Measurements from ENCODE around the gene BAIAP2.
A peak's percentile ranks its signal among the peaks of the same experiment; 100 is the strongest.

The BAIAP2 gene

GRCh38 chr17:81161972-81162371 lies 127.0 kb downstream of the BAIAP2 start:
- Histone ChIP-seq H3K27ac (no peak overlapping the region), H3K27me3 (ENCODE audit: insufficient read depth, low read depth, severe bottlenecking) (no peaks in the 10 kb centered on the region), H3K9me3 (ENCODE audit: severe bottlenecking) (no peaks in the 10 kb centered on the region), H3K4me3 (ENCODE audit: low read depth, low read length) (no peak overlapping the region), H3K36me3 (peaks cover 7% of the 10 kb centered on the region)
- DNase-seq = no peak
- TF ChIP-seq, protein P1, sequence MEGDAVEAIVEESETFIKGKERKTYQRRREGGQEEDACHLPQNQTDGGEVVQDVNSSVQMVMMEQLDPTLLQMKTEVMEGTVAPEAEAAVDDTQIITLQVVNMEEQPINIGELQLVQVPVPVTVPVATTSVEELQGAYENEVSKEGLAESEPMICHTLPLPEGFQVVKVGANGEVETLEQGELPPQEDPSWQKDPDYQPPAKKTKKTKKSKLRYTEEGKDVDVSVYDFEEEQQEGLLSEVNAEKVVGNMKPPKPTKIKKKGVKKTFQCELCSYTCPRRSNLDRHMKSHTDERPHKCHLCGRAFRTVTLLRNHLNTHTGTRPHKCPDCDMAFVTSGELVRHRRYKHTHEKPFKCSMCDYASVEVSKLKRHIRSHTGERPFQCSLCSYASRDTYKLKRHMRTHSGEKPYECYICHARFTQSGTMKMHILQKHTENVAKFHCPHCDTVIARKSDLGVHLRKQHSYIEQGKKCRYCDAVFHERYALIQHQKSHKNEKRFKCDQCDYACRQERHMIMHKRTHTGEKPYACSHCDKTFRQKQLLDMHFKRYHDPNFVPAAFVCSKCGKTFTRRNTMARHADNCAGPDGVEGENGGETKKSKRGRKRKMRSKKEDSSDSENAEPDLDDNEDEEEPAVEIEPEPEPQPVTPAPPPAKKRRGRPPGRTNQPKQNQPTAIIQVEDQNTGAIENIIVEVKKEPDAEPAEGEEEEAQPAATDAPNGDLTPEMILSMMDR (IDR thresholded peaks at IDR 0.05; ENCODE audit: low read depth, low read length) = no peak

DNA sequence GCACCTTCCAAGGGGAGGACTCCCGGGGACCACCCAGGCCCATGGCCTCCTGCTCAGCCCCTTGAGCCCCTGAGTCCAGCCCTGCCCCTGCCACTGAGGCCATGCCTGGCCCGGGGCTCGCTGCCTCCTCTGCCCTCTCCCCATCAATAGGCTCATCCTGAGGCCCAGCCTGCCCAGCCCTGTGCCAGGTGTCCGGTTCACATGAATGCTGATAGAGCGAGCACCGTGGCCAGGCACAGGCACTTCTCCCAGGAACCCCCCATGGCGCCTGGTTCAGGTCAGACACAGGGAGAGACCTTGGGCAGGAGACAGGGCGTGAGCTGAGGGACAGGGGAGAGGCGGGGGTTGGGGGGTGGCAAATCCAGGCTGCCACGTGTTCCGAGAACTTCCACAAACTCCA lies 127.5 kb downstream of the BAIAP2 start:
- Histone ChIP-seq H3K36me3 (peaks cover 7% of the 10 kb centered on the region), H3K27ac (no peak overlapping the region), H3K9me3 (ENCODE audit: severe bottlenecking) (no peaks in the 10 kb centered on the region), H3K27me3 (ENCODE audit: insufficient read depth, low read depth, severe bottlenecking) (no peaks in the 10 kb centered on the region), H3K4me3 (ENCODE audit: low read depth, low read length) (no peak overlapping the region)
- TF ChIP-seq, protein P1 (IDR thresholded peaks at IDR 0.05; ENCODE audit: low read depth, low read length) = no peak
- no peak for DNase-seq

GRCh38 chr17:81163051-81163695 lies 128.2 kb downstream of the BAIAP2 start:
- peaks cover 7% of the 10 kb centered on the region for H3K36me3 ChIP-seq
- H3K27me3 ChIP-seq (ENCODE audit: insufficient read depth, low read depth, severe bottlenecking) = no peaks in the 10 kb centered on the region
- no peak overlapping the region for H3K4me3 ChIP-seq (ENCODE audit: low read depth, low read length)
- H3K27ac ChIP-seq = peak overlapping the region; percentile 2; the same call in 1 of the 2 replicates
- TF ChIP-seq, protein P1 (IDR thresholded peaks at IDR 0.05; ENCODE audit: low read depth, low read length) = no peak
- no peaks in the 10 kb centered on the region for H3K9me3 ChIP-seq (ENCODE audit: severe bottlenecking)
- no peak for DNase-seq

DNA sequence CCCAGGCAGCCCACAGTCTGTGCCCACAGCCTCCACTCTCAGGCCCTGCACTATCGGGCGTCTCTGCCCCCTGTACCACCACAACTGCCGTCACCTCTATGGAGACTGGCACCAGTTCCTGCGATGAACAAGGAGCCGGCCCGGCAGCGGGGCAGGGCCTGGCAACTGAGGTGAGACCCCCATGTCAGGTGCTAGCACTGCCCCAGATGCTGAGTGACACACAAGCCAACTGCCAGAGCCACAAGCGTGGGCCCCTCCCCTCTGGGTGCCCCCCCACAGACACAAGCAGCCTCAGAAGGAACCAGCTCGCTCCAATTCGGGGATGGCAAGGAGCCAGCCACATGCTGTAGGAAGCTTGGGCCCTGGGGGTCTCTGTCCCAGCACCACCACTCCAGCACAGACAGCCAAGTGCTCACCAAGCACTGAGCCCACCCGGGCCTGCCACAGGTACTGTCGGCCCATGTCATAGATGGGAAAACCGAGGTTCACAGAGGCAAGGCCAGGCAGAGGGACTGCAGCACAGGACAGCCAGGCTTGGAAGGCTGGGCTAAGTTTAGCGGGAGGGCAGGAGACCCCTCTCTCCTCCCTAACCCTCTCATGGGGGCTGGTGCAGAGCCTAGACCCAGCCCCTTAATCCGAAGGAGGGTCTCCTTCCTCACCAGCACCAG lies 128.9 kb downstream of the BAIAP2 start:
- no peaks in the 10 kb centered on the region for H3K27me3 ChIP-seq (ENCODE audit: insufficient read depth, low read depth, severe bottlenecking)
- DNase-seq = no peak

GRCh38 chr17:81164371-81165245 lies 129.7 kb downstream of the BAIAP2 start:
- H3K27ac ChIP-seq = peak overlapping the region; percentile 89
- H3K36me3 ChIP-seq = peaks cover 7% of the 10 kb centered on the region
- H3K9me3 ChIP-seq (ENCODE audit: severe bottlenecking) = no peaks in the 10 kb centered on the region
- peak overlapping the region; percentile 72 for H3K4me3 ChIP-seq (ENCODE audit: low read depth, low read length)
- DNase-seq = peak; percentile 95
- TF ChIP-seq, protein P1 (IDR thresholded peaks at IDR 0.05; ENCODE audit: low read depth, low read length) = no peak
- H3K27me3 ChIP-seq (ENCODE audit: insufficient read depth, low read depth, severe bottlenecking) = no peaks in the 10 kb centered on the region

More for the DNA sequence above, 128.9 kb downstream of the BAIAP2 start:
- Histone ChIP-seq H3K9me3 (ENCODE audit: severe bottlenecking) (no peaks in the 10 kb centered on the region), H3K36me3 (peaks cover 7% of the 10 kb centered on the region), H3K27ac (peak overlapping the region; percentile 89), H3K4me3 (ENCODE audit: low read depth, low read length) (no peak overlapping the region)
- TF ChIP-seq, protein P1 (IDR thresholded peaks at IDR 0.05; ENCODE audit: low read depth, low read length) = no peak

Data from WERI-Rb-1 (cell line).